SK-N-SH (cell line): ENCODE results near the gene ZBTB34.
"Not testable (repeated sequence)": the region's sequence is repeated elsewhere in the genome, so short reads cannot be mapped to it uniquely, and the experiment has no call there.

Experiments
- CTCF ChIP-seq: fragments of 200-600 bp; sonication (generic); IDR thresholded peaks from 2 replicates; pipeline ENCODE4 v1.6.1; 2017; ENCODE audit warnings: antibody characterized with exemption, mild to moderate bottlenecking, moderate library complexity
- NFIC ChIP-seq: IDR thresholded peaks from 2 replicates; pipeline ENCODE4 v1.4.0; 2012; ENCODE audit warnings: borderline replicate concordance
- PBX3 ChIP-seq: IDR thresholded peaks from 2 replicates; pipeline ENCODE4; 2012
- RFX5 ChIP-seq: IDR thresholded peaks from 2 replicates; pipeline ENCODE4 v1.6.1; 2012; ENCODE audit warnings: mild to moderate bottlenecking, improper control_type of control experiment, low read length
- SMC3 ChIP-seq: IDR thresholded peaks from 2 replicates; pipeline ENCODE4 v1.6.1; 2012; ENCODE audit warnings: low read depth, low read length, improper control_type of control experiment
- YY1 ChIP-seq: IDR thresholded peaks from 2 replicates; pipeline ENCODE4 v1.4.0; 2012; ENCODE audit warnings: low read depth, mild to moderate bottlenecking

GRCh38 chr9:126817615-126818014 lies 42.8 kb upstream of the ZBTB34 start:
- TF ChIP-seq CTCF, SMC3, PBX3, NFIC, YY1, RFX5: not testable (repeated sequence)
